Measurements from ENCODE around the gene INS. TPM values are rescaled to one million over a fixed set of nuclear protein-coding genes. Genes with fewer than 3 reads are reported as not detected.

The INS gene
- total RNA-seq, 1 donor from 2014 or later: not detected

DNA sequence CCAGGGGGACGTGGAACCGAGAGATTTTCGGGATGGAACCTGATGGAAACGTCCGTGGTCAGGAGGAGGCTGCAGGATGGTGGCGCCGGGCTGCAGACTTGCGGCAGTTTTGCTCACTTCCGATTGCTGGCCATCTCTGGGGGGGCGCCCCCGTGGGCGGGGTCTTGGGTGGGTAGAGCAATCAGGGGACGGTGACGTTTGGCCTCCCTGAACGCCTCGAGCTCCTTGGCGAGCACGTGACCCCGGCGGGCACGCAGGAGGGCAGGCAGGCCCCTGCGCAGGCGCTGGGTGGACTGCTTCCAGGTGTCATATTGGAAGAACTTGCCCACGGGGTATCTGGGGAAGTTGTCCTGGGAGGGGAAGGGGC is 28.2 kb downstream of the INS start:
- peaks cover 3% of the 10 kb centered on the region for H4K20me1 ChIP-seq (ENCODE audit: insufficient read depth, low read length)
- no peak overlapping the region for H3K4me2 ChIP-seq (ENCODE audit: low read length)
- H3K36me3 ChIP-seq (ENCODE audit: insufficient read depth, low read length): no peaks in the 10 kb centered on the region
- Mint-ChIP-seq H3K36me3 (ENCODE audit: low read depth, unreplicated experiment) (peaks cover 2% of the 10 kb centered on the region), H3K4me3 (ENCODE audit: unreplicated experiment) (no peak overlapping the region), H3K9me3 (ENCODE audit: unreplicated experiment) (no peaks in the 10 kb centered on the region), H3K4me1 (ENCODE audit: low read depth, unreplicated experiment) (no peaks in the 10 kb centered on the region), H3K27me3 (ENCODE audit: low read depth, unreplicated experiment) (peaks cover 27% of the 10 kb centered on the region), H3K27ac (ENCODE audit: unreplicated experiment) (no peak overlapping the region)
- no peaks in the 10 kb centered on the region for H3K4me1 ChIP-seq (ENCODE audit: insufficient read depth, low read length)
- peaks cover 6% of the 10 kb centered on the region for H3K9me3 ChIP-seq (ENCODE audit: insufficient read depth, low read depth, low read length)
- no peaks in the 10 kb centered on the region for H3K79me2 ChIP-seq (ENCODE audit: insufficient read depth, low read length)
- H3K27ac ChIP-seq (ENCODE audit: low read depth, low read length): no peak overlapping the region
- H3K27me3 ChIP-seq (ENCODE audit: insufficient read depth, low read length): peaks cover 14% of the 10 kb centered on the region
- H2AFZ ChIP-seq (ENCODE audit: low read depth, low read length): no peak overlapping the region
- FAIRE-seq: no peak
- H3K4me3 ChIP-seq (ENCODE audit: insufficient read depth, low read depth, low read length): no peak overlapping the region
- H3K9ac ChIP-seq (ENCODE audit: low read length): no peak overlapping the region
- no peak for TF ChIP-seq EZH2 (IDR thresholded peaks at IDR 0.05; ENCODE audit: insufficient read depth, low read length)
- TF ChIP-seq, protein P1, sequence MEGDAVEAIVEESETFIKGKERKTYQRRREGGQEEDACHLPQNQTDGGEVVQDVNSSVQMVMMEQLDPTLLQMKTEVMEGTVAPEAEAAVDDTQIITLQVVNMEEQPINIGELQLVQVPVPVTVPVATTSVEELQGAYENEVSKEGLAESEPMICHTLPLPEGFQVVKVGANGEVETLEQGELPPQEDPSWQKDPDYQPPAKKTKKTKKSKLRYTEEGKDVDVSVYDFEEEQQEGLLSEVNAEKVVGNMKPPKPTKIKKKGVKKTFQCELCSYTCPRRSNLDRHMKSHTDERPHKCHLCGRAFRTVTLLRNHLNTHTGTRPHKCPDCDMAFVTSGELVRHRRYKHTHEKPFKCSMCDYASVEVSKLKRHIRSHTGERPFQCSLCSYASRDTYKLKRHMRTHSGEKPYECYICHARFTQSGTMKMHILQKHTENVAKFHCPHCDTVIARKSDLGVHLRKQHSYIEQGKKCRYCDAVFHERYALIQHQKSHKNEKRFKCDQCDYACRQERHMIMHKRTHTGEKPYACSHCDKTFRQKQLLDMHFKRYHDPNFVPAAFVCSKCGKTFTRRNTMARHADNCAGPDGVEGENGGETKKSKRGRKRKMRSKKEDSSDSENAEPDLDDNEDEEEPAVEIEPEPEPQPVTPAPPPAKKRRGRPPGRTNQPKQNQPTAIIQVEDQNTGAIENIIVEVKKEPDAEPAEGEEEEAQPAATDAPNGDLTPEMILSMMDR (IDR thresholded peaks at IDR 0.05; ENCODE audit: insufficient read depth, low read depth, low read length): no peak
- DNase-seq (ENCODE audit: low read depth): no peak

DNA sequence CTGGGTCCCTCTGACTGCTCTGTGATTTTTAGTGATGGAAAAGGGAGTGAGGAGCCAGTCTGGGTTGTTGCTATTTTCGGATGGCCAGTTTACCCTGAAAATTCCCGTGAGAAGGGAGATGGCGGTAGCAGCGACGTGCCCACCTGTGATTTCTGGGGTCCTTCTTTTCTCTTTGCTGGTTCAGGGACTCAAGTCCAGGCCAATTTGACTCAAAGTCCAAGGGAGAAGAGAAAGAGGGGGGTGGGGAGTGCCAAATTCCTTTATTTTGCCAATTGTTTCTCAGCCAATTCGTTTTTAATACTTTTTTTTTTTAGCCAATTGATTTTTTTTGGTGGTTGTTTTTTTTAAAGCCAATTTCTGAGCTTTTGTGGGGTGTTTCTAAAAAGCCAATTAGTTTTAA is 28.8 kb downstream of the INS start:
- H3K9me3 Mint-ChIP-seq (ENCODE audit: unreplicated experiment): no peaks in the 10 kb centered on the region
- TF ChIP-seq EZH2 (IDR thresholded peaks at IDR 0.05; ENCODE audit: insufficient read depth, low read length): no peak
- TF ChIP-seq, protein P1 (IDR thresholded peaks at IDR 0.05; ENCODE audit: insufficient read depth, low read depth, low read length): no peak
- no peak for FAIRE-seq

DNA sequence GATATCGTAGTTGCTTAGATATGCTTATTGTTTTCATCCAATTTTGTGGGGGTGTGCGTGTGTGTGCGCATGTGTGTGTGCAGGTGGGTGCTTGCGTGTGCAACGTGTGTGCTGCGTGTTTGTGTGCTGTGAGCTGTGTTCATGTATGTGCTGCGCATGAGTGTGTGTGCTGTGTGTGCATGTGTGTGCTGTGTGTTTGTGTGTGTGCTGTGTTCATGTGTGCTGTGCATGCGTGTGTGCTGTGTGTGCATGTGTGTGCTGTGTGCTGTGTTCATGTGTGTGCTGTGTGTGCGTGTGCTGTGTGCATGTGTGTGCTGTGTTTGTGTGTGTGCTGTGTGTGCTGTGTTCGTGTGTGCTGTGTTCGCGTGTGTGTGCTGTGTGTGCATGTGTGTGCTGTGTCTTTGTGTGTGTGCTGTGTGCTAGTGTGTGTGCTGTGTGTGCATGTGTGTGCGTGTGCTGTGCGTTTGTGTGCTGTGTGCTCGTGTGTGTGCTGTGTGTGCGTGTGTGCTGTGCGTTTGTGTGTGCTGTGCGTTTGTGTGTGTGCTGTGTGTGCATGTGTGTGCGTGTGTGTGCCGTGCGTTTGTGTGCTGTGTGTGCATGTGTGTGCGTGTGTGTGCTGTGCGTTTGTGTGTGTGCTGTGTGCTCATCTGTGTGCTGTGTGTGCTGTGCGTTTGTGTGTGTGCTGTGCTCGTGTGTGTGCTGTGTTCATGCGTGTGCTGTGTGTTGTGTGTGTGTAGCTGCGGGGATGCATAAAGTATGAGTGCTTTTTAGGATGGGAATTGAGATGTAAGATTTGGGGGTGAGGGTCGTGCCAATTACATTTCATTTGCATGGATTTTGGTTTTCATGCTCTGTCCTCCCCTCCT is 29.4 kb downstream of the INS start:
- Histone ChIP-seq H2AFZ (ENCODE audit: low read depth, low read length) (no peak overlapping the region), H3K4me2 (ENCODE audit: low read length) (no peak overlapping the region), H3K79me2 (ENCODE audit: insufficient read depth, low read length) (no peaks in the 10 kb centered on the region), H3K36me3 (ENCODE audit: insufficient read depth, low read length) (no peaks in the 10 kb centered on the region), H3K27ac (ENCODE audit: low read depth, low read length) (no peak overlapping the region), H4K20me1 (ENCODE audit: insufficient read depth, low read length) (peaks cover 3% of the 10 kb centered on the region), H3K4me3 (ENCODE audit: insufficient read depth, low read depth, low read length) (no peak overlapping the region), H3K9ac (ENCODE audit: low read length) (no peak overlapping the region), H3K4me1 (ENCODE audit: insufficient read depth, low read length) (no peaks in the 10 kb centered on the region), H3K9me3 (ENCODE audit: insufficient read depth, low read depth, low read length) (peaks cover 6% of the 10 kb centered on the region), H3K27me3 (ENCODE audit: insufficient read depth, low read length) (peaks cover 10% of the 10 kb centered on the region)
- Mint-ChIP-seq H3K4me1 (ENCODE audit: low read depth, unreplicated experiment) (no peaks in the 10 kb centered on the region), H3K9me3 (ENCODE audit: unreplicated experiment) (no peaks in the 10 kb centered on the region), H3K27ac (ENCODE audit: unreplicated experiment) (no peak overlapping the region), H3K4me3 (ENCODE audit: unreplicated experiment) (no peak overlapping the region), H3K36me3 (ENCODE audit: low read depth, unreplicated experiment) (peaks cover 2% of the 10 kb centered on the region), H3K27me3 (ENCODE audit: low read depth, unreplicated experiment) (peaks cover 28% of the 10 kb centered on the region)
- TF ChIP-seq EZH2 (IDR thresholded peaks at IDR 0.05; ENCODE audit: insufficient read depth, low read length): no peak
- TF ChIP-seq, protein P1 (IDR thresholded peaks at IDR 0.05; ENCODE audit: insufficient read depth, low read depth, low read length): no peak
- FAIRE-seq (no peak), DNase-seq (ENCODE audit: low read depth) (no peak)

More for the DNA sequence above, 28.8 kb downstream of the INS start:
- no peak overlapping the region for H2AFZ ChIP-seq (ENCODE audit: low read depth, low read length)
- no peaks in the 10 kb centered on the region for H3K79me2 ChIP-seq (ENCODE audit: insufficient read depth, low read length)
- H3K4me1 ChIP-seq (ENCODE audit: insufficient read depth, low read length): no peaks in the 10 kb centered on the region
- H3K27ac ChIP-seq (ENCODE audit: low read depth, low read length): no peak overlapping the region
- H3K27me3 ChIP-seq (ENCODE audit: insufficient read depth, low read length): peaks cover 10% of the 10 kb centered on the region
- peaks cover 3% of the 10 kb centered on the region for H4K20me1 ChIP-seq (ENCODE audit: insufficient read depth, low read length)
- H3K4me3 ChIP-seq (ENCODE audit: insufficient read depth, low read depth, low read length): no peak overlapping the region
- no peak for DNase-seq (ENCODE audit: low read depth)
- no peaks in the 10 kb centered on the region for H3K4me1 Mint-ChIP-seq (ENCODE audit: low read depth, unreplicated experiment)
- H3K27me3 Mint-ChIP-seq (ENCODE audit: low read depth, unreplicated experiment): peaks cover 27% of the 10 kb centered on the region
- peaks cover 2% of the 10 kb centered on the region for H3K36me3 Mint-ChIP-seq (ENCODE audit: low read depth, unreplicated experiment)
- H3K36me3 ChIP-seq (ENCODE audit: insufficient read depth, low read length): no peaks in the 10 kb centered on the region
- H3K27ac Mint-ChIP-seq (ENCODE audit: unreplicated experiment): no peak overlapping the region
- peaks cover 6% of the 10 kb centered on the region for H3K9me3 ChIP-seq (ENCODE audit: insufficient read depth, low read depth, low read length)
- no peak overlapping the region for H3K9ac ChIP-seq (ENCODE audit: low read length)
- H3K4me3 Mint-ChIP-seq (ENCODE audit: unreplicated experiment): no peak overlapping the region
- H3K4me2 ChIP-seq (ENCODE audit: low read length): no peak overlapping the region
